GM12892 (cell line): Measurements from ENCODE around the gene ZBTB7C.

Experiments used
- POLR2A ChIP-seq: IDR thresholded peaks from 2 replicates; pipeline ENCODE4 v1.6.1; 2011; ENCODE audit warnings: low read depth, low read length, control low read depth
- POLR2AphosphoS5 ChIP-seq: IDR thresholded peaks from 2 replicates; pipeline ENCODE4 v1.6.1; 2011; ENCODE audit warnings: low read depth, low read length, control low read depth

DNA sequence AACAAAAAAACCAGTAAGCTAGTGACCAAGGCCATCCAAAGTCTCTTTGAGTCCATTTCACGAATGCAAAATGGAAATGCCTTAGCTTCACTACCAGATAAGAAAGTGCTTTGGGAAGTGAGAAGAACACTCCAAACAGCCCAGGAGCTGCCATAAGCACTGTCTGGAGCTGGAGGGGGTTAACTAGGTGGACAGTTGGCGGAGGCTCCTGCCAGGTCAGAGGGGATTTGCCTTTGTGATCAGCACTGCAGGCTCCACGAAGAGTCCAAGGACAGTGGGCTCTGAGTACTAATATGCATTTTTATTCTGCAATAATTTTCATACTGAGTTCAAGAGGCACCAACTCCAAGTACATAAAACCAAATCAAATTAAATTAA, 245.5 kb downstream of the ZBTB7C start:
- TF ChIP-seq POLR2AphosphoS5 = no peak
- no peak for TF ChIP-seq POLR2A
